ENCODE results near the gene PAPOLB.
A peak's percentile ranks its signal among the peaks of the same experiment; 100 is the strongest.
"Not testable (repeated sequence)": the region's sequence is repeated elsewhere in the genome, so short reads cannot be mapped to it uniquely, and the experiment has no call there.

The PAPOLB gene

GRCh38 chr7:4861673-4862072 is at the start of gene PAPOLB:
Gene PAPOLB (minus strand): TSS chr7:4862030. CDS start chr7:4861810, 220 bp downstream.
- Histone ChIP-seq H3K36me3 (ENCODE audit: control insufficient read depth, insufficient read depth, low read length) (no peaks in the 10 kb centered on the region), H3K9ac (ENCODE audit: low read length) (no peak within 1 kb of the TSS), H3K27me3 (ENCODE audit: control insufficient read depth, insufficient read depth, low read length) (no peaks in the 10 kb centered on the region), H3K4me3 (ENCODE audit: low read length) (peak within 1 kb of the TSS; percentile 53), H3K4me1 (ENCODE audit: control insufficient read depth, insufficient read depth, low read length) (no peaks in the 10 kb centered on the region), H3K27ac (ENCODE audit: low read depth, low read length) (no peak within 1 kb of the TSS)

- Histone ChIP-seq H3K9ac (ENCODE audit: low read length) (no peak overlapping the region), H3K4me3 (ENCODE audit: low read length) (no peak overlapping the region), H3K27me3 (ENCODE audit: control insufficient read depth, insufficient read depth, low read length) (no peaks in the 10 kb centered on the region), H3K27ac (ENCODE audit: low read depth, low read length) (no peak overlapping the region), H3K4me1 (ENCODE audit: control insufficient read depth, insufficient read depth, low read length) (no peaks in the 10 kb centered on the region), H3K36me3 (ENCODE audit: control insufficient read depth, insufficient read depth, low read length) (no peaks in the 10 kb centered on the region)
Observed at GRCh38 chr7:4911111-4911828, 49.4 kb upstream of the PAPOLB start.

- Histone ChIP-seq H3K27ac (ENCODE audit: low read depth, low read length) (no peak overlapping the region), H3K4me1 (ENCODE audit: control insufficient read depth, insufficient read depth, low read length) (no peaks in the 10 kb centered on the region), H3K36me3 (ENCODE audit: control insufficient read depth, insufficient read depth, low read length) (no peaks in the 10 kb centered on the region), H3K27me3 (ENCODE audit: control insufficient read depth, insufficient read depth, low read length) (no peaks in the 10 kb centered on the region), H3K4me3 (ENCODE audit: low read length) (no peak overlapping the region), H3K9ac (ENCODE audit: low read length) (no peak overlapping the region)
Observed at GRCh38 chr7:4906682-4907081, 44.9 kb upstream of the PAPOLB start.

GRCh38 chr7:4905171-4905570 is 43.3 kb upstream of the PAPOLB start:
- Histone ChIP-seq H3K36me3 (ENCODE audit: control insufficient read depth, insufficient read depth, low read length) (no peaks in the 10 kb centered on the region), H3K27me3 (ENCODE audit: control insufficient read depth, insufficient read depth, low read length) (no peaks in the 10 kb centered on the region), H3K9ac (ENCODE audit: low read length) (no peak overlapping the region), H3K27ac (ENCODE audit: low read depth, low read length) (no peak overlapping the region), H3K4me3 (ENCODE audit: low read length) (no peak overlapping the region), H3K4me1 (ENCODE audit: control insufficient read depth, insufficient read depth, low read length) (no peaks in the 10 kb centered on the region)

- H3K4me3 ChIP-seq (ENCODE audit: low read length): no peak overlapping the region
- no peak overlapping the region for H3K9ac ChIP-seq (ENCODE audit: low read length)
- no peaks in the 10 kb centered on the region for H3K27me3 ChIP-seq (ENCODE audit: control insufficient read depth, insufficient read depth, low read length)
- no peak overlapping the region for H3K27ac ChIP-seq (ENCODE audit: low read depth, low read length)
- H3K36me3 ChIP-seq (ENCODE audit: control insufficient read depth, insufficient read depth, low read length): no peaks in the 10 kb centered on the region
- H3K4me1 ChIP-seq (ENCODE audit: control insufficient read depth, insufficient read depth, low read length): no peaks in the 10 kb centered on the region
Observed at GRCh38 chr7:4904346-4904745, 42.5 kb upstream of the PAPOLB start.

GRCh38 chr7:4895766-4896165 is 33.9 kb upstream of the PAPOLB start:
- Histone ChIP-seq H3K4me3 (ENCODE audit: low read length) (no peak overlapping the region), H3K27ac (ENCODE audit: low read depth, low read length) (no peak overlapping the region), H3K36me3 (ENCODE audit: control insufficient read depth, insufficient read depth, low read length) (no peaks in the 10 kb centered on the region), H3K9ac (ENCODE audit: low read length) (no peak overlapping the region), H3K27me3 (ENCODE audit: control insufficient read depth, insufficient read depth, low read length) (no peaks in the 10 kb centered on the region), H3K4me1 (ENCODE audit: control insufficient read depth, insufficient read depth, low read length) (no peaks in the 10 kb centered on the region)

GRCh38 chr7:4894482-4894881 is 32.7 kb upstream of the PAPOLB start:
- Histone ChIP-seq H3K4me3 (ENCODE audit: low read length) (no peak overlapping the region), H3K4me1 (ENCODE audit: control insufficient read depth, insufficient read depth, low read length) (no peaks in the 10 kb centered on the region), H3K9ac (ENCODE audit: low read length) (no peak overlapping the region), H3K27me3 (ENCODE audit: control insufficient read depth, insufficient read depth, low read length) (no peaks in the 10 kb centered on the region), H3K36me3 (ENCODE audit: control insufficient read depth, insufficient read depth, low read length) (no peaks in the 10 kb centered on the region), H3K27ac (ENCODE audit: low read depth, low read length) (no peak overlapping the region)

- Histone ChIP-seq H3K4me3 (ENCODE audit: low read length) (no peak overlapping the region), H3K27ac (ENCODE audit: low read depth, low read length) (no peak overlapping the region), H3K27me3 (ENCODE audit: control insufficient read depth, insufficient read depth, low read length) (no peaks in the 10 kb centered on the region), H3K4me1 (ENCODE audit: control insufficient read depth, insufficient read depth, low read length) (no peaks in the 10 kb centered on the region), H3K36me3 (ENCODE audit: control insufficient read depth, insufficient read depth, low read length) (no peaks in the 10 kb centered on the region), H3K9ac (ENCODE audit: low read length) (no peak overlapping the region)
Observed at GRCh38 chr7:4893929-4894475, 32.2 kb upstream of the PAPOLB start.

GRCh38 chr7:4893188-4893587 is 31.4 kb upstream of the PAPOLB start:
- not testable (repeated sequence) for H3K4me1 ChIP-seq (ENCODE audit: control insufficient read depth, insufficient read depth, low read length); H3K9ac ChIP-seq (ENCODE audit: low read length); H3K27ac ChIP-seq (ENCODE audit: low read depth, low read length); H3K27me3 ChIP-seq (ENCODE audit: control insufficient read depth, insufficient read depth, low read length); H3K4me3 ChIP-seq (ENCODE audit: low read length); H3K36me3 ChIP-seq (ENCODE audit: control insufficient read depth, insufficient read depth, low read length)

GRCh38 chr7:4891522-4891921 is 29.7 kb upstream of the PAPOLB start:
- H3K4me3 ChIP-seq (ENCODE audit: low read length); H3K27ac ChIP-seq (ENCODE audit: low read depth, low read length); H3K9ac ChIP-seq (ENCODE audit: low read length); H3K36me3 ChIP-seq (ENCODE audit: control insufficient read depth, insufficient read depth, low read length); H3K27me3 ChIP-seq (ENCODE audit: control insufficient read depth, insufficient read depth, low read length); H3K4me1 ChIP-seq (ENCODE audit: control insufficient read depth, insufficient read depth, low read length): not testable (repeated sequence)

GRCh38 chr7:4889682-4890081 is 27.9 kb upstream of the PAPOLB start:
- no peaks in the 10 kb centered on the region for H3K4me1 ChIP-seq (ENCODE audit: control insufficient read depth, insufficient read depth, low read length)
- H3K36me3 ChIP-seq (ENCODE audit: control insufficient read depth, insufficient read depth, low read length): no peaks in the 10 kb centered on the region
- no peak overlapping the region for H3K9ac ChIP-seq (ENCODE audit: low read length)
- no peaks in the 10 kb centered on the region for H3K27me3 ChIP-seq (ENCODE audit: control insufficient read depth, insufficient read depth, low read length)
- H3K4me3 ChIP-seq (ENCODE audit: low read length): no peak overlapping the region
- no peak overlapping the region for H3K27ac ChIP-seq (ENCODE audit: low read depth, low read length)

- Histone ChIP-seq H3K27me3 (ENCODE audit: control insufficient read depth, insufficient read depth, low read length) (no peaks in the 10 kb centered on the region), H3K27ac (ENCODE audit: low read depth, low read length) (no peak overlapping the region)
Observed at GRCh38 chr7:4888161-4888560, 26.3 kb upstream of the PAPOLB start.

GRCh38 chr7:4886671-4887070 is 24.8 kb upstream of the PAPOLB start:
- Histone ChIP-seq H3K4me3 (ENCODE audit: low read length) (no peak overlapping the region), H3K9ac (ENCODE audit: low read length) (no peak overlapping the region), H3K36me3 (ENCODE audit: control insufficient read depth, insufficient read depth, low read length) (no peaks in the 10 kb centered on the region), H3K4me1 (ENCODE audit: control insufficient read depth, insufficient read depth, low read length) (no peaks in the 10 kb centered on the region), H3K27me3 (ENCODE audit: control insufficient read depth, insufficient read depth, low read length) (no peaks in the 10 kb centered on the region), H3K27ac (ENCODE audit: low read depth, low read length) (no peak overlapping the region)

More at GRCh38 chr7:4888161-4888560, 26.3 kb upstream of the PAPOLB start:
- H3K9ac ChIP-seq (ENCODE audit: low read length): no peak overlapping the region
- no peak overlapping the region for H3K4me3 ChIP-seq (ENCODE audit: low read length)
- no peaks in the 10 kb centered on the region for H3K4me1 ChIP-seq (ENCODE audit: control insufficient read depth, insufficient read depth, low read length)
- no peaks in the 10 kb centered on the region for H3K36me3 ChIP-seq (ENCODE audit: control insufficient read depth, insufficient read depth, low read length)
